ENCODE measurements around the gene OR4D11.

OR4D11 gene

DNA sequence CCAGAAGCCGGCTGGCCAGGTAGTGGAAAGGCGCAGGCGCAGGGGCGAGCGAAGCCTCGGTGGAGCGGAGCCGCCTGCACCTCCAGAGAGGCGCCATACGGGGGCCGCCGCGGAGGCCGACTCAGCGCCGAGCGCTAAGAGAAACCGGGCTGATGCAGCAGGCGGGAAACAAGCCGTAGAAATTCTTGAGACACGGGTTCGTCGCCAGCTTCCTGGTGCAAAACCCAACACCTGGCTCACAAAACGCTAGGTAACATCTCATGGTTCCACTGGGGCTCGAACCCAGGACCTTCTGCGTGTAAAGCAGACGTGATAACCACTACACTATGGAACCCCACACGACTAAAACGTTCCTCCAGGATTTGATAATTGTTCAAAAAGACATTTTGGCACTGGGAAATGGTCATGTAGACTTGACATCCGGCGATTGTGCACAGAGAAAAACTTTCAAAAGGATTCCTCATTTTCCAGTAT lies 47.0 kb downstream of the OR4D11 start:
- DNase-seq: peak; percentile 79

DNA sequence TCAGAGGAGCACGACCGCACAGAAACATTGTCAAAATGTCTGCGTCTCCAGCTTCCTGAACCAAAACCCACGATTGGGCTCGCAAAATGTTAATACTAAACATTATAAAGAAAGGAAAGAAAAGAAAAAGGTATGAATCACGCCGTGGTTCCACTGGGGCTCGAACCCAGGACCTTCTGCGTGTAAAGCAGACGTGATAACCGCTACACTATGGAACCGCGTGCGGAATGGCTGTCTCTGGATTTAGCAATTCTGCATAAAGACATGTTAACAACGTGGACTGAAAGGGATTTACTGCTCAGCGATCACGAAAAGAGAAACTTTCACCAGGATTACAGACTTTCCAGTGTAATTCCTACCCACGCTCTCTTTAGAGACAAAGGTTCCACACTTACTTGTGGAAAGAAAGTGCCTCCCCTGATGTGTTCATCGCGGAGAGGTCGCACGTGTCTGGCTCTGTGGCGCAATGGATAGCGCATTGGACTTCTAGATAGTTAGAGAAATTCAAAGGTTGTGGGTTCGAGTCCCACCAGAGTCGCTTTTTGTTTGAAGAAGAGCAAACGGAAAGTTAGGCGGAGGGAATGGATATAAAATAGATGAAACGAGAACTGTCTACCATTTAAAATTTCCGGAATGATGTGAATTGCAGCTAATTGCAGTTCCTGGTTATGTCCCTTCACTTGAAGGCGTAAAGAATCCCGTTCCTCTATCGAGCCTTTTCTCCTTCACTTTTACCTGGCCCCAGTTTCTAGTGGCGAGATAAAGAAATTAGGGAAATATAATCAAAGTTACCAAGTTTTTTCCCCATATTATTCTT lies 47.7 kb downstream of the OR4D11 start:
- DNase-seq: peak; percentile 41

DNA sequence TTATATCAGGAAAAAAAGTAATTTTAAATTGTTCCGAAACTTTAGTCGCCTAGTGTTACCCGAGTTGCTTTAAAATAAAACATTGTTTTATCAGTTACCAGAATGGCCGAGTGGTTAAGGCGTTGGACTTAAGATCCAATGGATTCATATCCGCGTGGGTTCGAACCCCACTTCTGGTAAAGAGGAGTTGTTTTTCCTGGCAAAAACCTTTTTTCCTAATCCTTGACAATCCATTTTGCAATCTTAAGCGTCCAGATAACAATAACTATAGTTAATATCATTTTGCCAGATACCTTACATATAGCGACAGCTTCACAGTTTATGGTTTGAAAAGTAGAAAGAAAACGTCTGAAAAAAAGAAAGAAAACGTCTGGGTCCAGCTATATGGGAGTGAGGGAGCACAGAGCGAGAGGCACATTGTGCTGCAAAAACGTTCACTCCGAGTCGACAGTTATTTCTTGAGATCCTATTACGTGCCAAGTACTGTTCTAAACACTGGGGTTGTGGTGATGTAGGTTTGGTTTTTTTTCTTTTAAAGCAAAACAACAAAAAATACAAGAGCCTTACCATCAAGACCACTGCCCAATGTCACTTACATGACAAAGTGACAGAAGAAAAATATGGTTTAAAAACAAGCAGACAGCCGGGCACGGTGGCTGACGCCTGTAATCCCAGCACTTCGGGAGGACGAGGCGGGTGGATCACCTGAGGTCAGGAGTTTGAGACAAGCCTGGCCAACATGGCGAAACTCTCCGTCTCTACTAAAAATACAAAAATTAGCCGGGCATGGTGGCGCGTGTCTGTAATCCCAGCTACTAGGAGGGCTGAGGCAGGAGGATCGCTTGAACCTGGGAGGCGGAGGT lies 48.5 kb downstream of the OR4D11 start:
- DNase-seq: no peak

DNA sequence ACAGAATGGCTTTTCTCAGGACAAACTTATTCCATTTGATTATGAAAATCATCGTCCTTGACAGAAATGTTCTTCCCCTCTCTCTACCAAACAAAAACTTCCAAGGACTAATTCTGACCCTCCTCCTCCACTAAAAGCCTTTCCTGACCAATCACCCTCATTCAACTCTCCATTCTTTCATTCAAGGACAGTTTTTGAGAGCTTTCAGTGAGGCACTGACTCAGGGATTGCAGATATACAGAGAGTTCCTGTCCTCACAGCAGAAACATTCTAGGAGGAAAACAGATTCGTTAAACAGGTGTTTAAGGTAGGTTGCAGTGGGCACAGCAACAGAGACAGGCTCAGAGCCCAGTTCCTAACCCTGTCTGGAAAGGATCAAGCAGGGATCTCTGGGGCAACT lies 49.5 kb downstream of the OR4D11 start:
- DNase-seq: no peak

DNA sequence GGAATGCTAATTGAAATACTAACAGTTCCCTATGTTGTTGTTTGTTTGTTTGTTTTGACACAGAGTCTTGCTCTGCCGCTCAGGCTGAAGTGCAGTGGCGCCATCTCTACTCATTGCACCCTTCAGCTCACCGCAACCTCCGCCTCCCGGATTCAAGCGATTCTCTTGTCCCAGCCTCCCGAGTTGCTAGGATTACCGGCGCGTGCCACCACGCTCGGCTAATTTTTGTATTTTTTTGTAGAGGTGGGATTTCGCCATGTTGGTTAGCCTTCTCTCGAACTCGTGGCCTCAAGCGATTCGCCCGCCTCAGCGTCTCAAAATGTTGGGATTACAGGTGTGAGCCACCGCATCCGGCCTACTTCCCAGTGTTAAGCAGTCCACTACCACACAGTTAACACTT lies 49.9 kb downstream of the OR4D11 start:
- no peak for DNase-seq

Measured in NCI-H1436 treated with DMSO at 0.1 percent for 48 hours (cell line).